ENCODE measurements around the gene PGGT1B. TPM values are rescaled to one million over a fixed set of nuclear protein-coding genes. Genes with fewer than 3 reads are reported as not detected.

PGGT1B gene
- total RNA-seq, result 6.6 and 7.2 TPM in 2 replicates

DNA sequence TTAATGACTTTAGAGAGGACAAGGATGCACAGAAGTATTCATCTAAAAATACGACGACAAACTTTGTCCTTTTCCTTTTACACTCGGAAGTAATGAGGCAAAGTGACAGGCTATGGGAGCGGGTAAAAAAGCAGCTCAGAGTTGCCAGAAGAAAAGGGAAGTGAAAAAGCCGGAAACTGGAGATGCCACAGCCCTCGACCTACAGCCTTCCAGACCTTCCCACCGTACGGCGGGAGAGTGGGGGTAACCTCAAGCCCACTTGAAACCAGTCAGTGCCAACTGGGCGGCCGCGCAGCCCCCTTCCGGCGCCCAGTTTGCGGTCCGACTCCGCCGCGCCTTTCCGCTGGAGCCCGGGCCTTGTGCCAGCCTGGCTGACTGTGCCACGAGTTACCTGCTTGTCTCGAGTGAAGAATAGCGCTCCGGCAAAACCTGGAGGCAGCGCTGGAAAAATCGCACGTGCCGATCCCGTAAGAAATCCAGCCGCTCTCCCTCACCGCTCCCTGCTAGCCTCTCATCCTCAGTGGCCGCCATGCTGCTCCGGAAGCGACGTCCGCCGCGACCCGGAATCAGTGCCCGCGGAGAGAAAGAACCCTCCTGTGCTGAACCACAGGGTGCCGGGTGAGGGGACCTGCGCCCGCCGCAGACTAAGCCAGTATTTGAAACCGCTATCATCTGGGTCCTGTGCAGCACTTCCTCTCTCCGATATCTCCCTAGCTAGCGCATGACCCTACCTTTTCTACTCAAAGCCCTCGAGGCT lies at the start of gene PGGT1B:
Gene PGGT1B, minus strand, starts transcription at position 557 of the 757 bp plus-strand sequence. Its CDS starts 26 bp downstream, at position 531.
- no peaks in the 10 kb centered on the region for H3K36me3 ChIP-seq (ENCODE audit: control insufficient read depth, insufficient read depth, low read length)
- no peak for DNase-seq (ENCODE audit: low read depth)
- no peaks in the 10 kb centered on the region for H3K27me3 ChIP-seq (ENCODE audit: control insufficient read depth, insufficient read depth, low read length)
- TF ChIP-seq CTCF (IDR thresholded peaks at IDR 0.05; ENCODE audit: insufficient read depth, low read length, poor library complexity, severe bottlenecking), result no peak
- H3K4me3 ChIP-seq (ENCODE audit: low read depth, low read length), result peak within 1 kb of the TSS; percentile 72

GRCh38 chr5:115309751-115310370 lies 47.2 kb upstream of the PGGT1B start:
- TF ChIP-seq CTCF (IDR thresholded peaks at IDR 0.05; ENCODE audit: insufficient read depth, low read length, poor library complexity, severe bottlenecking), result peak; percentile 29
- Histone ChIP-seq H3K36me3 (ENCODE audit: control insufficient read depth, insufficient read depth, low read length) (no peaks in the 10 kb centered on the region), H3K4me3 (ENCODE audit: low read depth, low read length) (no peak overlapping the region), H3K27me3 (ENCODE audit: control insufficient read depth, insufficient read depth, low read length) (no peaks in the 10 kb centered on the region)
- DNase-seq (ENCODE audit: low read depth), result no peak

GRCh38 chr5:115308815-115309214 lies 46.1 kb upstream of the PGGT1B start:
- no peaks in the 10 kb centered on the region for H3K27me3 ChIP-seq (ENCODE audit: control insufficient read depth, insufficient read depth, low read length)
- no peak overlapping the region for H3K4me3 ChIP-seq (ENCODE audit: low read depth, low read length)
- H3K36me3 ChIP-seq (ENCODE audit: control insufficient read depth, insufficient read depth, low read length), result no peaks in the 10 kb centered on the region
- TF ChIP-seq CTCF (IDR thresholded peaks at IDR 0.05; ENCODE audit: insufficient read depth, low read length, poor library complexity, severe bottlenecking), result no peak
- no peak for DNase-seq (ENCODE audit: low read depth)

DNA sequence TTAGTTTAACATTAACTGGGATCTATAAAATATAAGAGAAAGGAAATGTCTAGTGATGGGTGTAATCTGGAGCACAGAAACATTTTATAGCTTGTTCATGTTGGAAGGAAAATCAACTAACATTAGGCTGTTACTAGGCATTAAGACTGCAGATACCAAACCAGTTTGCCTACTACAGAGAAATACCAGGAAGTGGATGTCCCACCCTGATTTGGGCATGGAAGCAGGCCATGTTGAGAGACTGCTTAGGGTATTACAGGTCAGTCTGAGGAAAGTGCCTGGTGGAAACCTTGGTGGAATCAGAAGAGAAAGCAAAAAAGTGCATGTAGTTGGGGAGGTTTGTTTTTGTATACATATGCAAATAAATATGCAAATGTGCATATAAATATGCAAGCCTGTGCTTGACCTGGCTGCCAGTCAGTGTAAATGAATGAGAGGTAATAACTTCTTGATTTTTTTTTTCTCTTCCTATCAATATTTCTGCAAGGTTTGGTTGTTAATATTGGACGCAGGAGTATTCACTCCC lies 43.4 kb upstream of the PGGT1B start:
- no peaks in the 10 kb centered on the region for H3K36me3 ChIP-seq (ENCODE audit: control insufficient read depth, insufficient read depth, low read length)
- H3K27me3 ChIP-seq (ENCODE audit: control insufficient read depth, insufficient read depth, low read length), result no peaks in the 10 kb centered on the region
- DNase-seq (ENCODE audit: low read depth), result no peak
- TF ChIP-seq CTCF (IDR thresholded peaks at IDR 0.05; ENCODE audit: insufficient read depth, low read length, poor library complexity, severe bottlenecking), result no peak
- no peak overlapping the region for H3K4me3 ChIP-seq (ENCODE audit: low read depth, low read length)

GRCh38 chr5:115304496-115304895 lies 41.8 kb upstream of the PGGT1B start:
- TF ChIP-seq CTCF (IDR thresholded peaks at IDR 0.05; ENCODE audit: insufficient read depth, low read length, poor library complexity, severe bottlenecking), result no peak
- Histone ChIP-seq H3K27me3 (ENCODE audit: control insufficient read depth, insufficient read depth, low read length) (no peaks in the 10 kb centered on the region), H3K36me3 (ENCODE audit: control insufficient read depth, insufficient read depth, low read length) (no peaks in the 10 kb centered on the region), H3K4me3 (ENCODE audit: low read depth, low read length) (no peak overlapping the region)
- DNase-seq (ENCODE audit: low read depth), result no peak
